Retina (tissue), 1 donor: ENCODE measurements around the gene TMOD1.
"Not testable (repeated sequence)": the region's sequence is repeated elsewhere in the genome, so short reads cannot be mapped to it uniquely, and the experiment has no call there.

Source experiments
- DNase-seq: peaks from one replicate; pipeline ENCODE4 v3.0.0-alpha.2; 2016

Gene TMOD1

GRCh38 chr9:97601228-97601898 is 99.9 kb downstream of the TMOD1 start:
- DNase-seq: no peak

- DNase-seq: no peak
These were observed 101.0 kb downstream of the TMOD1 start for GRCh38 chr9:97602430-97602829.

GRCh38 chr9:97604901-97605645 is 103.6 kb downstream of the TMOD1 start:
- DNase-seq: no peak

GRCh38 chr9:97615439-97616072 is 114.1 kb downstream of the TMOD1 start:
- peak; percentile 45 for DNase-seq

- DNase-seq: no peak
These were observed 116.5 kb downstream of the TMOD1 start for GRCh38 chr9:97617939-97618416.

- DNase-seq: not testable (repeated sequence)
These were observed 118.6 kb downstream of the TMOD1 start for GRCh38 chr9:97620063-97620462.

GRCh38 chr9:97622483-97622882 is 121.0 kb downstream of the TMOD1 start:
- not testable (repeated sequence) for DNase-seq

- no peak for DNase-seq
These were observed 122.5 kb downstream of the TMOD1 start for GRCh38 chr9:97623946-97624345.

GRCh38 chr9:97625620-97626019 is 124.2 kb downstream of the TMOD1 start:
- DNase-seq: no peak

- DNase-seq: no peak
These were observed 126.2 kb downstream of the TMOD1 start for GRCh38 chr9:97627624-97628023.

GRCh38 chr9:97628668-97629067 is 127.2 kb downstream of the TMOD1 start:
- DNase-seq: no peak

GRCh38 chr9:97629156-97629555 is 127.7 kb downstream of the TMOD1 start:
- DNase-seq: no peak

- no peak for DNase-seq
These were observed 129.1 kb downstream of the TMOD1 start for GRCh38 chr9:97630591-97630990.

GRCh38 chr9:97632248-97632984 is 130.9 kb downstream of the TMOD1 start:
- no peak for DNase-seq

GRCh38 chr9:97632985-97633858 is 131.8 kb downstream of the TMOD1 start, which contains the start of the genes NCBP1 and TSTD2:
NCBP1 (plus strand) TSS chr9:97633821; CDS start chr9:97633882, 61 bp downstream.
TSTD2 (minus strand) TSS chr9:97633368; CDS start chr9:97627562, 5,806 bp downstream.
- peak; percentile 100 for DNase-seq

- DNase-seq: no peak
These were observed 132.5 kb downstream of the TMOD1 start for GRCh38 chr9:97633859-97634490.

GRCh38 chr9:97635026-97635425 is 133.6 kb downstream of the TMOD1 start:
- no peak for DNase-seq

- DNase-seq: no peak
These were observed 135.4 kb downstream of the TMOD1 start for GRCh38 chr9:97636903-97637302.

- no peak for DNase-seq
These were observed 137.2 kb downstream of the TMOD1 start for GRCh38 chr9:97638666-97639065.

- no peak for DNase-seq
These were observed 138.9 kb downstream of the TMOD1 start for GRCh38 chr9:97640325-97640724.

GRCh38 chr9:97645720-97646119 is 144.3 kb downstream of the TMOD1 start:
- DNase-seq: no peak
